ENCODE measurements around the gene TEX51. TPM values are rescaled to one million over a fixed set of nuclear protein-coding genes. Genes with fewer than 3 reads are reported as not detected.

TEX51 gene
- total RNA-seq (not detected), polyA plus RNA-seq (not detected)
- long read RNA-seq, donor 1: 0 reads
- long read RNA-seq, donor 2: 0 reads
- long read RNA-seq, donor 3: 0 reads
- long read RNA-seq, donor 4: 0 reads
- long read RNA-seq, donor 5: 0 reads
- long read RNA-seq, donor 6: 0 reads
- long read RNA-seq, donor 7: 0 reads
- long read RNA-seq, donor 8: 0 reads
- long read RNA-seq, donor 9: 0 reads
- long read RNA-seq, donor 10: 0 reads

DNA sequence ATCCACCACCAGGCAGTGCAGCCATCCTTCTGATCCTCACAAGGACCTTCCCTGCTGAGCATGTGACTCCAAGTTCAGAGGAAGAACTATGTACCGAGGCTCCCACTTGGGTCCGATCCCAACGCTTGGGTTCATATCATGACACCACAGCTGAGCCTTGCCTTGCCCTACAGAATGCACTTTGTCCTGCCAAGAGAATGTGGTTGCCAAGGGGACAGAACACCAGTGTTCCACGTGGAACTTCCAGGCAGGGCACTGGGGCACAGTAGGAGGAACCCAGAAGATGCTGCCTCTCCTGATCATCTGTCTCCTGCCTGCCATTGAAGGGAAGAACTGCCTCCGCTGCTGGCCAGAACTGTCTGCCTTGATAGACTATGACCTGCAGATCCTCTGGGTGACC is at the start of gene TEX51:
TEX51 (plus strand) TSS at position 255 of the 400 bp plus-strand sequence; CDS start at position 284, 29 bp downstream.
- intact Hi-C loops (cut with DNase I): no loop called here

DNA sequence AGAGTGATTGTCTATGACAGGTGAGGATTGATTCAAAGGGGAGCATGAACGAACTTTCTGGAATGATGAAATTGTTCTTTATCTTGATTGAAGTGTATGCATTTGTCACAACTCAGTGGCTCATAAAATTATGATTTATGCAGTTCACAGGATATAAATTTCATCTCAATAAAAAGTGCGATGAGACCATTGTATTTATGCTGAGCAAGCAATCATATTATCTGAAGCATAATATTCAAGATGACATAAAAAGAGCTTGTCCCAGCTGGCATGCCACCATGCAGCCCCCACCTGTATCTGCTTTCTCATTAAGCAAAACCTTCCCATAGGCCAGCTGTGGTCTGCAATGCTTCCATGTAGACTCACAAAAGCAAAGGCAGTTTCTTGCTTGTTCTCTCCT is 49.6 kb upstream of the TEX51 start:
- no peaks in the 10 kb centered on the region for H3K27me3 ChIP-seq
- no peak for TF ChIP-seq CTCF (IDR thresholded peaks at IDR 0.05)
- TF ChIP-seq POLR2A (IDR thresholded peaks at IDR 0.05): no peak
- WGBS, 4 donors: 50 to 59% (median 55%) methylated on average over 2 of the region's 2 CpGs
- no peak overlapping the region for H3K4me3 ChIP-seq
- H3K4me1 ChIP-seq (replicated peaks in 1 of 2): no peaks in the 10 kb centered on the region
- H3K36me3 ChIP-seq (replicated peaks in 1 of 2): no peaks in the 10 kb centered on the region
- intact Hi-C loops (cut with DNase I): no loop called here
- no peaks in the 10 kb centered on the region for H3K9me3 ChIP-seq (replicated peaks in 1 of 3)
- peak in 1 of 7 donors; percentile 24 for DNase-seq
- H3K27ac ChIP-seq: no peak overlapping the region

More for the DNA sequence above, at the start of gene TEX51:
- Histone ChIP-seq H3K27me3 (no peaks in the 10 kb centered on the region), H3K9me3 (replicated peaks in 1 of 3) (no peaks in the 10 kb centered on the region), H3K27ac (no peak within 1 kb of the TSS), H3K4me3 (no peak within 1 kb of the TSS), H3K36me3 (replicated peaks in 1 of 2) (no peaks in the 10 kb centered on the region), H3K4me1 (replicated peaks in 1 of 2) (no peaks in the 10 kb centered on the region)
- TF ChIP-seq CTCF (IDR thresholded peaks at IDR 0.05) (no peak), POLR2A (IDR thresholded peaks at IDR 0.05) (no peak)
- 81 to 88% (median 81%) methylated on average over 5 of the region's 5 CpGs for WGBS, 4 donors
- peak in 1 of 7 donors; percentile 34 for DNase-seq

DNA sequence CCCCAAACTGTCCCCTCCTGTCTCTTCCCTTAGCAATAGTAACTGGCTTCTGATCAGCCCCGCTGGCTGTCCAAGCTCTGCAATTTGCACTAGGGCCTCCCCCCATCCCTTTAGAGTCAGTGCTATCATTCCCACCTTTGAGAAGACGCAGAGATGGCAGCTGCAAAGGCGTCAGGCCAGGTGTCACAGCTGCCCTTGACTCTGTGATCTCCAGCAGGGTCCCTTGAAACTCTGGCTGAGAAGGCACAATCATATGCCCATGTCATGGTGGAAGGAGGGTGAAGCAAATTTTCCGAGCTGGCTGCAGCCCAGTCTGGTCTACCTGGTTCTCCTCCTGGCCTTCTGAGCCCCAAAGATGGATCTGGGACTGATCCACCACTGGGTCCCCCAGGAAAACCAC is 49.2 kb upstream of the TEX51 start:
- H3K27ac ChIP-seq: no peak overlapping the region
- no peaks in the 10 kb centered on the region for H3K36me3 ChIP-seq (replicated peaks in 1 of 2)
- WGBS, 4 donors: 59 to 76% (median 68%) methylated on average over 4 of the region's 4 CpGs
- H3K9me3 ChIP-seq (replicated peaks in 1 of 3): no peaks in the 10 kb centered on the region
- intact Hi-C loops (cut with DNase I): no loop called here
- TF ChIP-seq POLR2A (IDR thresholded peaks at IDR 0.05) (no peak), CTCF (IDR thresholded peaks at IDR 0.05) (no peak)
- no peaks in the 10 kb centered on the region for H3K27me3 ChIP-seq
- H3K4me1 ChIP-seq (replicated peaks in 1 of 2): no peaks in the 10 kb centered on the region
- H3K4me3 ChIP-seq: no peak overlapping the region
- peak in 1 of 7 donors; percentile 14 for DNase-seq

DNA sequence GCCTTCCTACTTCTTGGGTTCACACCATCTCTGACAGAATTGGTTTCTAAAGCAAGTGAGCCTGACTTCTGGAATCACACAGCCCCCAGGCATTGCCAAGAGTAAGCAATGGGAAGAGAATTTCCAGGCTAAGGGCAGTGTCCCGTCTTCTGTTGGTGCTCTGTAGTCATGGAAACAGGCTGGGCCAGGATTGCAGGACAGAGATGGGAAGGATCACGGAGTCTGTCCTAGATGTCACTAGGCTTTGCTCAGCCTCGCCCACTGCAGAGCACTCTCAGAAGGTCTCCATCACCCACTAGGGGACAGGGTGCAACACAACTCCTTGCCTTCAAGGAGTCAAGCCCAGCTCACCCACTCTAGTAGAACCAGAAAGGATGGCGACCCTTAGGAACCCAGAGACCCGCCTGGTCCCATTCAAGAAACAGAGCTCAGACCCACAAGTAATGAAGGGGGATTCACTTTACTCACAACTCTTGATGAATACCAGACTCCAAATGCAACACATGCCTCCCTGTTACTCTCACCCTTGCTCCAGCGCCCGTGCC is 48.6 kb upstream of the TEX51 start:
- peak in 1 of 7 donors; percentile 33 for DNase-seq
- Histone ChIP-seq H3K4me1 (replicated peaks in 1 of 2) (no peaks in the 10 kb centered on the region), H3K27me3 (no peaks in the 10 kb centered on the region), H3K36me3 (replicated peaks in 1 of 2) (no peaks in the 10 kb centered on the region), H3K4me3 (no peak overlapping the region), H3K27ac (no peak overlapping the region), H3K9me3 (replicated peaks in 1 of 3) (no peaks in the 10 kb centered on the region)
- no peak for TF ChIP-seq CTCF (IDR thresholded peaks at IDR 0.05)
- TF ChIP-seq POLR2A (IDR thresholded peaks at IDR 0.05): no peak
- 67 to 82% (median 75%) methylated on average over 7 of the region's 7 CpGs for WGBS, 4 donors
- intact Hi-C loops (cut with DNase I): no loop called here
